ENCODE measurements around the gene SGCA. TPM values are rescaled to one million over a fixed set of nuclear protein-coding genes. Genes with fewer than 3 reads are reported as not detected.

Gene SGCA
- total and polyA plus RNA-seq, 2 of the 13 experiments (the other 11 are each of a cell fraction or from before 2014, with no cell fraction given) = not detected

DNA sequence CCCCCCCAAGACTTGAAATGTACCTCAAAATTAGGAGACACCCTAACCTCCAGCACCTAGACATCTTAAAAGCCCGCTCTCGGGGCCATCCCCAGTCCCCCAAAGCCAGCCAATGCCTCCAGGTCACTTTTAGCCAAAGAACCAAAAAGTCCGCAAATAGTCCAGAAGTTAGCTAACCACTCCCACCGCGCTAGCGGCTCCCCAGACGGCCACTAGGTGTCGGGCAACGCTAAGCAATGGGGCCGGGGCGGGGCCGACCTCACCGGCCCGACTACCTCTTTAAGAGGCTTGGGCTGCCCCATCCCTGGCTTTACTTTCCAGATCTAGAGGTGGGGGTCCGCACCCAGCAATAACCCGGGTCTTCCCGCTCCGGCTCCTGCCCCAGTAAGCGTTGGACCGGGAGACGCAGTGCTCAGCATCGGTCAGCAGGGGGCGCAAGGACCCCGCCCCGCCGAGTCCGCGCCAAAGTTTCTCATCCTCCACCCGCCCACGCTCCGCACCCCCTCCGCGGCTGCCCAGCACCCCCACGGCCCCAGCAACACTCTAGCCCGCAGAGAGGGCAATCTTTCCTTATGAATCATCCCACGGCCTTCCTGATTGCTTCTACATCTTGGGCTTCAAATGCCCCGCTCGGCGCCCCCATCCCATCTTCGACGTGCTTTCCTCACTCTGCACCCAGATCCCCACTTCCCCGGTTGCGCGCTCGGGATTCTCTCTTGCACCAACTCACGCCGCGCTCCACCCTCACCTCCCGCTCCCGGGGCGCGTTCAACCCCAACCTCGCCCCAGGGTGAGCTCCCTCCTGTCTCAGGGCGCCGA, 34.9 kb downstream of the SGCA start (continued):
- TF ChIP-seq, protein P1, sequence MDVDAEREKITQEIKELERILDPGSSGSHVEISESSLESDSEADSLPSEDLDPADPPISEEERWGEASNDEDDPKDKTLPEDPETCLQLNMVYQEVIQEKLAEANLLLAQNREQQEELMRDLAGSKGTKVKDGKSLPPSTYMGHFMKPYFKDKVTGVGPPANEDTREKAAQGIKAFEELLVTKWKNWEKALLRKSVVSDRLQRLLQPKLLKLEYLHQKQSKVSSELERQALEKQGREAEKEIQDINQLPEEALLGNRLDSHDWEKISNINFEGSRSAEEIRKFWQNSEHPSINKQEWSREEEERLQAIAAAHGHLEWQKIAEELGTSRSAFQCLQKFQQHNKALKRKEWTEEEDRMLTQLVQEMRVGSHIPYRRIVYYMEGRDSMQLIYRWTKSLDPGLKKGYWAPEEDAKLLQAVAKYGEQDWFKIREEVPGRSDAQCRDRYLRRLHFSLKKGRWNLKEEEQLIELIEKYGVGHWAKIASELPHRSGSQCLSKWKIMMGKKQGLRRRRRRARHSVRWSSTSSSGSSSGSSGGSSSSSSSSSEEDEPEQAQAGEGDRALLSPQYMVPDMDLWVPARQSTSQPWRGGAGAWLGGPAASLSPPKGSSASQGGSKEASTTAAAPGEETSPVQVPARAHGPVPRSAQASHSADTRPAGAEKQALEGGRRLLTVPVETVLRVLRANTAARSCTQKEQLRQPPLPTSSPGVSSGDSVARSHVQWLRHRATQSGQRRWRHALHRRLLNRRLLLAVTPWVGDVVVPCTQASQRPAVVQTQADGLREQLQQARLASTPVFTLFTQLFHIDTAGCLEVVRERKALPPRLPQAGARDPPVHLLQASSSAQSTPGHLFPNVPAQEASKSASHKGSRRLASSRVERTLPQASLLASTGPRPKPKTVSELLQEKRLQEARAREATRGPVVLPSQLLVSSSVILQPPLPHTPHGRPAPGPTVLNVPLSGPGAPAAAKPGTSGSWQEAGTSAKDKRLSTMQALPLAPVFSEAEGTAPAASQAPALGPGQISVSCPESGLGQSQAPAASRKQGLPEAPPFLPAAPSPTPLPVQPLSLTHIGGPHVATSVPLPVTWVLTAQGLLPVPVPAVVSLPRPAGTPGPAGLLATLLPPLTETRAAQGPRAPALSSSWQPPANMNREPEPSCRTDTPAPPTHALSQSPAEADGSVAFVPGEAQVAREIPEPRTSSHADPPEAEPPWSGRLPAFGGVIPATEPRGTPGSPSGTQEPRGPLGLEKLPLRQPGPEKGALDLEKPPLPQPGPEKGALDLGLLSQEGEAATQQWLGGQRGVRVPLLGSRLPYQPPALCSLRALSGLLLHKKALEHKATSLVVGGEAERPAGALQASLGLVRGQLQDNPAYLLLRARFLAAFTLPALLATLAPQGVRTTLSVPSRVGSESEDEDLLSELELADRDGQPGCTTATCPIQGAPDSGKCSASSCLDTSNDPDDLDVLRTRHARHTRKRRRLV (CRISPR knock-in tag; IDR thresholded peaks at IDR 0.05) = 0 out of 2 replicates have a peak, but pooled peaks have one; percentile 63
- TF ChIP-seq ZNF782 (CRISPR knock-in tag; IDR thresholded peaks at IDR 0.05; ENCODE audit: borderline replicate concordance) = no peak
- no peak for TF ChIP-seq ZNF558 (CRISPR knock-in tag; IDR thresholded peaks at IDR 0.05; ENCODE audit: borderline replicate concordance)
- no peak for TF ChIP-seq ZMYM2 (CRISPR knock-in tag; IDR thresholded peaks at IDR 0.05)
- no peak for TF ChIP-seq ZNF549 (CRISPR knock-in tag; IDR thresholded peaks at IDR 0.05)
- TF ChIP-seq, protein P2, sequence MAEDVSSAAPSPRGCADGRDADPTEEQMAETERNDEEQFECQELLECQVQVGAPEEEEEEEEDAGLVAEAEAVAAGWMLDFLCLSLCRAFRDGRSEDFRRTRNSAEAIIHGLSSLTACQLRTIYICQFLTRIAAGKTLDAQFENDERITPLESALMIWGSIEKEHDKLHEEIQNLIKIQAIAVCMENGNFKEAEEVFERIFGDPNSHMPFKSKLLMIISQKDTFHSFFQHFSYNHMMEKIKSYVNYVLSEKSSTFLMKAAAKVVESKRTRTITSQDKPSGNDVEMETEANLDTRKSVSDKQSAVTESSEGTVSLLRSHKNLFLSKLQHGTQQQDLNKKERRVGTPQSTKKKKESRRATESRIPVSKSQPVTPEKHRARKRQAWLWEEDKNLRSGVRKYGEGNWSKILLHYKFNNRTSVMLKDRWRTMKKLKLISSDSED (CRISPR knock-in tag; IDR thresholded peaks at IDR 0.05) = no peak
- TF ChIP-seq, protein P3, sequence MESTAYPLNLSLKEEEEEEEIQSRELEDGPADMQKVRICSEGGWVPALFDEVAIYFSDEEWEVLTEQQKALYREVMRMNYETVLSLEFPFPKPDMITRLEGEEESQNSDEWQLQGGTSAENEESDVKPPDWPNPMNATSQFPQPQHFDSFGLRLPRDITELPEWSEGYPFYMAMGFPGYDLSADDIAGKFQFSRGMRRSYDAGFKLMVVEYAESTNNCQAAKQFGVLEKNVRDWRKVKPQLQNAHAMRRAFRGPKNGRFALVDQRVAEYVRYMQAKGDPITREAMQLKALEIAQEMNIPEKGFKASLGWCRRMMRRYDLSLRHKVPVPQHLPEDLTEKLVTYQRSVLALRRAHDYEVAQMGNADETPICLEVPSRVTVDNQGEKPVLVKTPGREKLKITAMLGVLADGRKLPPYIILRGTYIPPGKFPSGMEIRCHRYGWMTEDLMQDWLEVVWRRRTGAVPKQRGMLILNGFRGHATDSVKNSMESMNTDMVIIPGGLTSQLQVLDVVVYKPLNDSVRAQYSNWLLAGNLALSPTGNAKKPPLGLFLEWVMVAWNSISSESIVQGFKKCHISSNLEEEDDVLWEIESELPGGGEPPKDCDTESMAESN (CRISPR knock-in tag; conservative IDR thresholded peaks at IDR 0.05) = peak; percentile 60; the same call in 1 of the 2 replicates
- TF ChIP-seq POGZ (CRISPR knock-in tag; IDR thresholded peaks at IDR 0.05) = peak; percentile 50; the same call in 1 of the 2 replicates
- TF ChIP-seq, protein P4, sequence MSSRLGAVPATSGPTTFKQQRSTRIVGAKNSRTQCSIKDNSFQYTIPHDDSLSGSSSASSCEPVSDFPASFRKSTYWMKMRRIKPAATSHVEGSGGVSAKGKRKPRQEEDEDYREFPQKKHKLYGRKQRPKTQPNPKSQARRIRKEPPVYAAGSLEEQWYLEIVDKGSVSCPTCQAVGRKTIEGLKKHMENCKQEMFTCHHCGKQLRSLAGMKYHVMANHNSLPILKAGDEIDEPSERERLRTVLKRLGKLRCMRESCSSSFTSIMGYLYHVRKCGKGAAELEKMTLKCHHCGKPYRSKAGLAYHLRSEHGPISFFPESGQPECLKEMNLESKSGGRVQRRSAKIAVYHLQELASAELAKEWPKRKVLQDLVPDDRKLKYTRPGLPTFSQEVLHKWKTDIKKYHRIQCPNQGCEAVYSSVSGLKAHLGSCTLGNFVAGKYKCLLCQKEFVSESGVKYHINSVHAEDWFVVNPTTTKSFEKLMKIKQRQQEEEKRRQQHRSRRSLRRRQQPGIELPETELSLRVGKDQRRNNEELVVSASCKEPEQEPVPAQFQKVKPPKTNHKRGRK (CRISPR knock-in tag; IDR thresholded peaks at IDR 0.05) = no peak
- TF ChIP-seq, protein P5, sequence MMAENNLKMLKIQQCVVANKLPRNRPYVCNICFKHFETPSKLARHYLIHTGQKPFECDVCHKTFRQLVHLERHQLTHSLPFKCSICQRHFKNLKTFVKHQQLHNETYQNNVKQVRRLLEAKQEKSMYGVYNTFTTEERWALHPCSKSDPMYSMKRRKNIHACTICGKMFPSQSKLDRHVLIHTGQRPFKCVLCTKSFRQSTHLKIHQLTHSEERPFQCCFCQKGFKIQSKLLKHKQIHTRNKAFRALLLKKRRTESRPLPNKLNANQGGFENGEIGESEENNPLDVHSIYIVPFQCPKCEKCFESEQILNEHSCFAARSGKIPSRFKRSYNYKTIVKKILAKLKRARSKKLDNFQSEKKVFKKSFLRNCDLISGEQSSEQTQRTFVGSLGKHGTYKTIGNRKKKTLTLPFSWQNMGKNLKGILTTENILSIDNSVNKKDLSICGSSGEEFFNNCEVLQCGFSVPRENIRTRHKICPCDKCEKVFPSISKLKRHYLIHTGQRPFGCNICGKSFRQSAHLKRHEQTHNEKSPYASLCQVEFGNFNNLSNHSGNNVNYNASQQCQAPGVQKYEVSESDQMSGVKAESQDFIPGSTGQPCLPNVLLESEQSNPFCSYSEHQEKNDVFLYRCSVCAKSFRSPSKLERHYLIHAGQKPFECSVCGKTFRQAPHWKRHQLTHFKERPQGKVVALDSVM (CRISPR knock-in tag; IDR thresholded peaks at IDR 0.05) = no peak
- peak; percentile 45; the same call in 1 of the 2 replicates for TF ChIP-seq GABPB1 (CRISPR knock-in tag; IDR thresholded peaks at IDR 0.05)
- TF ChIP-seq ZBTB1 (CRISPR knock-in tag; IDR thresholded peaks at IDR 0.05; ENCODE audit: borderline replicate concordance) = no peak
- no peak for TF ChIP-seq GATA4 (IDR thresholded peaks at IDR 0.05; ENCODE audit: borderline replicate concordance, low read depth)
- no peak for TF ChIP-seq NAIF1 (CRISPR knock-in tag; IDR thresholded peaks at IDR 0.05; ENCODE audit: borderline replicate concordance)
- no peak for TF ChIP-seq KDM1A (CRISPR knock-in tag; IDR thresholded peaks at IDR 0.05)
- TF ChIP-seq XRCC5 (optimal IDR thresholded peaks at IDR 0.05; ENCODE audit: low read length) = peak; percentile 90
